HTR-8/SVneo (cell line): ENCODE results near the gene BRCA2.

Experiments used
- DNase-seq: peaks from one replicate; pipeline ENCODE4 v3.0.0; 2011; ENCODE audit warnings: low spot score, mixed read lengths; ENCODE audit not compliant: insufficient read length
- FAIRE-seq: peaks from 2 replicates; lab custom pipeline; 2011; peaks lifted over from hg19 to GRCh38; lab: Jason Lieb, UNC

The BRCA2 gene

DNA sequence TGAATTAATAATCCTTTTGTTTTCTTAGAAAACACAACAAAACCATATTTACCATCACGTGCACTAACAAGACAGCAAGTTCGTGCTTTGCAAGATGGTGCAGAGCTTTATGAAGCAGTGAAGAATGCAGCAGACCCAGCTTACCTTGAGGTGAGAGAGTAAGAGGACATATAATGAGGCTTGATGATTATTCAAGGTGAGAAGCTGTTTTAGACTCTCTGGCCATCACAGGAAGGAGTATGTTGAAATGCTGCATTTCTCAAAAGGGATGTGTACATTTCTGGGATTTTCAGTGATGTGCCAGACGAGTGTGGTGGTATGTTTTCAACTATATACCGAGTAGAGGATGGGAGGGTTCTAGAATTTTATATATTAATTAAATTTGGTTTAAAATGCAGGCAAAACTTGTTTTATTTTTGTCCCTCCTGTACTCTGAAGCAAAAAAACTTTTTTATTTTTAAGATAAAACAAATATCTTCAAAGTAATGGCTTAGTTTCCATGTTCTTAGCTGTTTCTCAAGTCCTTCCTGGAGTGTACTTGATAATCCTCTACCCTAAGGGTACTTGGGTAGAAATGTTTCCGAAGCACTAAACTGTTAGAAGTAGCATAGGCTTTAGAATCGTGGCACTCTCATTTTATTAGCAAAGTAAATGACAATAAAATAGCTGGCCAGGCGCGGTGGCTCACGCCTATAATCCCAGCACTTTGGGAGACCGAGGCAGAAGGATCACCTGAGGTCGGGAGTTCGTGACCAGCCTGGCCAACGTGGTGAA lies 61.5 kb downstream of the BRCA2 start:
- FAIRE-seq (no peak), DNase-seq (no peak)

DNA sequence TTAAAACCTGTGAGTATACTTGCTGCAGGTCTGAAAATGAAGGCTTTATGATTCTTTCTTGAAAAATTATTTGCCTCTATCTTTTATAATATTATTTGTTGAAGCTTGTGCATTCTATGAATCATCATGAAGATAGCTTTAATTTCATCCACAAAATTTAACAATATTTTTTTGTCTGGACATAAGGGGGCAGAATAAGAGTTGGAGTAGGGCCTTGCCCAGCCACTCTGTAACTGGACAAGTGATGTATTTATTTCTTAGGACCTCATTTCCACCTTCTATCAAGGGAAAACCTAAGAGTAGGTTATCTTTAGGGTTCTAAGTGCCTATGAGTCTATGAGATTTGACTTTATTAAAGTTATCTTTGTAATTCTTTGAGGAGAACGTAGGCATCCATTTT lies 62.7 kb downstream of the BRCA2 start:
- FAIRE-seq = no peak
- no peak for DNase-seq

DNA sequence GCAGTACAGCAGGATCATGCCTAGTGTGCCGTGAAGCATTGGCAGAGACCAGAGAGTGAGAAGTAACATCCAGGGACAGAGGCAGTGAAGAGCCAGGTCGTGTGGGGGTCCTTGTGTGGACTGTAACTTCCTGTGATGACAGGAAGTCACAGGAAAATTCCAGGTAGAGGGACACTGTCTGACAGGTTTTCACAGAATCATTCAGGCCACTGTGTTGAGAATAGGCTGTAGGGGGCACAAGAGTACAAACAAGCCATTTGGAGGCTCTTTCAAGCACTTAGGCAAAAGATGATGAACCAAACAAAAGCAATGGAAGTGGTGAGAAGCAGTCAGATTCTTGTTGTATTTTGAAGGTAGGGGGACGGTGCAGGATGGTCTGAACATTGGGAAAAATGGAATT lies 66.2 kb downstream of the BRCA2 start:
- FAIRE-seq = no peak
- peak; percentile 2 for DNase-seq

DNA sequence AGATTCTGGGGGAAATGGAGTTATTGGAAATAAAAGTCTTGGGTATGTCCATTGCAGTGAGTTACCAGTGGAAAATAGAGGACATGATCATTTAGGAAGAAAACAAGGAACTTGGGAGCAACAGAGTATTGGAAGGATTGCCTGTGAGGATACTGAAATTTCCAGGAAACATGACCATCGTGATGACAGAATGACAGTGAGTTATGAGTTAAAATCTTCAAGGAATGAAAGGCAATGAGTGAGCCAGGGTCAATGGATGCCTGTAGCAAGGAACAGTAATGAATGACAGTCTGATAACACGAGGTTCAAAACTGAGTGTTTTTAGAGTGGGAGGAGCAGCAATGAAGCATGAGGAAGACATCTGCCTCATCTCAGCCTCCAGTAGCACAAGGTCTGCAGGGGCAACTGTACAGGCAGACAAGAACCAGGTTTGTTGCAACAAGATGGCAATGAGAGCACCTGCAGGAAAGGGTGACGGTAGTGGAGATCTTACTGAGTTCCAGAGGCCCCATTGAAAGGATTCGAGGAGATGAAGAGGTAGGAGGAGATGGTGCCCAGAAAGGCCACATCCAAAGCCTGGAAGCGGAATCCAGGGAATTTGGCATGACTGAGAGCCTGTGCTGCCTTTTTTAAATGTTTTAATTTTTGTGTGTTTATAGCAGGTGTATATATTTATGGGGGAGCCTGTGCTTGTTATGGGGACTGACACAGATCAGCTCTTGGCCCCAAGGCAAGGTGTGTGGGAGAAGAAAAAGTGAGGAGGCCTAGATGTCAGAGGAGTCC lies 68.7 kb downstream of the BRCA2 start:
- DNase-seq = no peak
- FAIRE-seq = no peak

DNA sequence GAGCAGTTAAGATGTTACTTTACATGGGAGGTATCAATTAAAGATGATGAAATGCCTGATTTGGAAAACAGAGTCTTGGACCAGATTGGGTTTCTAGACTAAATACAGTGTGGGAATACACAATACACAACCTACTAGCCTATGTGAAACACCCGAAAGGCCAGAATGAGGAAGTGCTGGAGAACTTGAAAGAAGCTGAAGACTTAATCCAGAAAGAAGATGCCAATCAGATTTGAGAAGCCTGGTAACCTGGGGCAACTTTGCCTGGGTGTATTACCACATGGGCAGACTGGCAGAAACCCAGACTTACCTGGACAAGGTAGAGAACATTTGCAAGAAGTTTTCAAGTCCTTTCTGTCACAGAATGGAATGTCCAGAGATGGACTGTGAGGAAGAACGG lies 69.4 kb downstream of the BRCA2 start:
- DNase-seq (no peak), FAIRE-seq (no peak)

DNA sequence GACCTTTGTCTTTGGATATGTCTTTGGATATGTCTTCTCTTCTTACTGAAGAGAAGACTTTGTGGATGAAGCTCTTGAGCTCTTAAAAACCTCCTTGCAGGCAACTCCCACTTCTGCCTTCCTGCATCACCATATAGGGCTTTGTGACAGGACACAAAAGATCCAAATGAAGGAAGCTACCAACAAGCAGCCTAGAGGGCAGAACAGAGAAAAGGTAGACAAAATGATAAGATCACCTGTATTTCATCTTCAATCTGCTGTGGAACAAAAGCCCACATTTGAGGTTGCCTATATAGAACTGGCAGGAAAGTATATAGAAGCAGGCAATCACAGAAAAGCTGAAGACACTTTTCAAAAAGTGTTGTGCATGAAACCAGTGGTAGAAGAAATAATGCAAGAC lies 70.1 kb downstream of the BRCA2 start:
- no peak for DNase-seq
- no peak for FAIRE-seq

DNA sequence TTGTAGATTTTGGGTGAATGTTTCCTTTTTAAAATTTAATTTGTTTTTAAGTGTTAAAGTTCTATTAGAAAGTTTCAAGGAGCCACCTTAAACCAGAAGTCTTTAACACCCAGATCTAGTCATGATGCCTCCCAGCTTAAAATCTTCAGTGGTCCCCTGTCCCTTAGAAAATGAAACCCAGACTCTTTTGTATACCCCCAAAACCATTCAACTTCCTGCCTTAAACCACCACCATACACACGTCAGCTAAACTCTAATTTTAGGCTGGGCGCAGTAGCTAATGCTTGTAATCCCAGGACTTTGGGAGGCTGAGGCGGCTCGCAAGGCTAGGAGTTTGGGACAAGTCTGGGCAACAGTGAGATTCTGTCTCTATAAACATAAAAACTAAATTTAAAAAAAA lies 74.7 kb downstream of the BRCA2 start:
- no peak for DNase-seq
- no peak for FAIRE-seq

DNA sequence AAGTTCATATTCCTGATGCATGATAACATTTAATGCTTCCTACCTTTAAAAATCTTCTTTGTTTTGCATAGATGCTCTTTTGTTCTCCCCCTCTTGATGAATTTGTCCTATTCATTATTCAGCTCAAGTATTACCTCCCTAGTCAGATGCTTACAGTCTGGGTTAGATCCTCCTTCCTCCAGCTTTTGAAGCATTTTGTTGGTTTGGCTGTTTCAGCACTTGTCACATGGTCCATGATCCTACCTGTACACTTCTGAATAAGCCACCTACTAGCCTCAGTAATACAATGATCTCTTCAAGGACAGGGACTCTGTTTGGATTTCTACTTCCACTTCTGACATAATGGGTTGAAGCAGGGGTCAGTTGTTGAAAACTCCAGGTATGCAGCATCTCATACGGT lies 75.2 kb downstream of the BRCA2 start:
- DNase-seq = no peak
- no peak for FAIRE-seq

DNA sequence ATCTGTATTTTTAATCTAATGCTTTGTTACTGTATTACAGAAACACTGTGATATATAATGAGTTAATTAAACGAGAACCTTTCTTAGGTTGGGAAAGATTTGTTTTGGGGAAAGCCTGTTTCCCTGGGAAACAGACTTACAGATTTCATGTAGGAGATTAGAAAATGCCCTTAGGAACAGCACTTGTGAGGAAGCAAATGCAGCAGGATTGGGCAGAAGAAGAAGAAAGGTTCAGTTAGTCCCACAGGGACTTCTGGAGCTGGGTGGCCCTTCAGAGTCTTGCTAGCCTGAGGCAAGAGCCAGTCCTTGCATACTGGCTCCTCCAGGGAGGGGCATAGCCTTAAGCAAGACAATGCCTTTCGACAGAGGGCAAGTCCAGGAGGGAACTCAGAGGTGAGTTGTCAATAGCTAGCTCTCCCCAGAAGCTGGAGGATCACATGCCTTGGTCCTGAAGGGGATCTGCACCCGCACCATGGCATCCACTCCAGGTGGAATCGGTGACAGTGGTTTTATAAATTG lies 75.9 kb downstream of the BRCA2 start:
- FAIRE-seq = no peak
- no peak for DNase-seq

DNA sequence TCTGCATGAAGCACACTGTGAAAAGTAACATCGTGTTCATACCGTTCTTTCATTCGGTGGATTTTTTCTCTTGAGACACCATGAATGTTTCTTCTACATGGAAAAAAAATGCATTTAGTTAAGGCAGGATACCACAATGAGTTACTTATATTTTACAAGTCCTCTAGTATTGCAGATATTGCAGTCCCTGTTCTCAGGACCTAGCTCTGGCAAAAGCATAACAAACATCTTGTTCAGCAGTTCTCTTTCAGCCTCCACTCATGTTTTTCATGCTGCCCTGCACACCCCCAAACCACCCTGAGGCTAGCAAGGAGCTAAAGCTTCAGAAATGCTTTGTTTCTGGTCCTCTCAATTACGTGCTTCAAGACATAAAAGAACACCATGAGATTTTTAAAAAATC lies 87.8 kb downstream of the BRCA2 start:
- DNase-seq (no peak), FAIRE-seq (no peak)

DNA sequence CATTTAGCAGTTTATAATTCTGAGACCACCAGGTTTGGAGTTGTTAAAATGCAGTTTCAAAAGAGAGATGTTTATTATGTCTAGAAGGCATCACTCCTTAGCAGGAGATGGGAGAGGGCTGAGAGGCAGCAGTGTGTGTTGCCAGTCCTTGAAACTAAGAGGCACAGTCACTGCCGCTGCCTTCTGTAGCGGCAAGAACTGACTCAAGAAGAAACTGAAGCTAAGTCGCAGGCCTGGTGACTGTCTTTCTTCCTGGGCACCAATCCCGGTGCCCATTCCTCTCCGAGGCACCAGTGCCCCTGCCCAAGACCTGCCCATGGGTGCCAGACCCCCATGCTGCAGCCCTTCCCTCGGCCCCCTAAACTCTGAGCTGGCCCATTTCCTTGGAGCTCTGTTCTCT lies 92.5 kb downstream of the BRCA2 start:
- DNase-seq = no peak
- no peak for FAIRE-seq

DNA sequence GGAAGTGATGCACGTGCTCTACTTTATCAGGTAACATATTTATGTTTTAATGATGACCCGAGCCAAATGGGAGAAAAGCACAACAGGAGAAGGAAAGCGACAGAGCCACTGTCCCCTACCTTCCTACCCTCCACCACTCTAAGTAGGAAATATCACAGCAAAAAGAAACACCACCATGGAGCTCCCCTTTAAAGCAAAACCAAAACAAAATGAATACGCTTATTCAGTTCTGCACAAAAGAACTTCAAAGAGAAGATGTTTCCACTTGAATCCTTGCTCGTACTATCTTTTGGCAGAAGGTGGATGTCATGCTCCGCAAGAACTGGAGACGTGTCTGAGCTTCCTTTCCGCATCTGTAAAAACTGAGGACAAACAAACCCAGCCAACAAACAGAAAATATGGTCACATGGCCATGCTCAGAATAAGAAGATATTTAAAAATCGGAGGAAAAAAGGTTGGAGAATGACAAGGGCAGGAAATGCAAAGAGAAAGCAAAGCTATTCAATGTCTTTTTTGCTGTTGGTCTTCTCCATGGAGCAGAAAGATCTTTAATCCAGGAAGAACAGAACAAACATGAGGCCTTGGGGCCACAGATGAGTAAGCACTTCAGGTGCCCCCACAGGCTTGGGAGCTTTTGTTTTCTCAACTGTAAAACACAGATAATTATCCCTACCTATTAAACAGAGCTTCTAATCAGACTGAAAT lies 93.1 kb downstream of the BRCA2 start:
- DNase-seq = no peak
- no peak for FAIRE-seq

DNA sequence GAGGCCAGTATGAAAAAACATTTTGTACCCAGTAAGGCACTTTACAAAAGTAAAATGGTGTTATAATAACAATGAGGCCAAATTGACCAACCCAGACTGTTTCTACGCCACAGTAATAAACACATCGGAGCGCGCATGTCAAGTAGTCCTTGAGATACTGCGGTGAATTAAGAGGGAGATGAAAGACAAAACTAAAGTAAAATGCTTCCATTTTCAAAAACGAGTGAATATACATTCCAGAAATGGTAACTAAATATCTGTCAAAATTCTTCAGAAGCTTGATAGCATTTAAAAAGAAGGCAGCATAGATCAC lies 93.6 kb downstream of the BRCA2 start:
- DNase-seq = no peak
- FAIRE-seq = no peak

DNA sequence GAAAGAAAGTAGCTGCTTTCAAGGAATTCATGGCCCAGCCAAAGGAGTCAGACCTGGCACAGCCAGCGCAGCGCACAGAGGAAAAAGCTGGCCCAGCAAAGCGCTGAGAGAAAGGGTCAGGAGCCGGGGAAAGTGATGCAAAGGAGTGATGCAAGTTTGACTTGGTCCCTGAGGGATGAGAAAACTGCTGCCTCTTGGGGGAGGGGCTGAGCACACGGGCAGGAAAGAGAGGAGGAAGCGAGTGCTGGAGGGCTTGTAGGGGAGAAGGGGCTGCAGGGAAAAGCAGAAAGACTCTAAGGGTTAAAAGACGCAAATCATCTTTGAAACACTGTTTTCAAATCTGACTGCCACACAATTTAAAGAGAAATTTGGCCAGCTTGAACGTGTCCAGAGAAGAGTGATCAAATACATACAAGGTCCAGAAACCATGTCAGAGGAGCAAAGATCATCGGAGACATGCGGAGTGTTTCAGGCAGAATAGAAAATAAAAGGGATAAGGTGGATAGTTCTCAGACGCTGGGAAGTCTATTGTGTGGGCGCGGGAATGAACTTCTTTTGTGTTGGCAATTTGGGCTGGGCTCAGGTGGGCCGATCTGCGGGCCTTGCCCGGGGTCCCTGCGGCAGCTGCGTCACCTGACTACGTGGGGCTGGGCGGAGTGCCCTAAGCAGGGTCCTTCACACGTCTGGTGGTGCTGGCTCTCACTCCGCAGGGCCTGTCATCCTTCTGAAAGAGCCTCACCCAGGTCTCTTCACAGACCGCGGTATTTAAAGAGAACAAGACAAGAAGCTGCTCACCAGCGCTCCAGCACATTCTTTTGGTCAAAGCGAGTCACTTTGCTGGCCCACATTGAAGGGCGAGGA lies 94.5 kb downstream of the BRCA2 start:
- DNase-seq (no peak), FAIRE-seq (no peak)

DNA sequence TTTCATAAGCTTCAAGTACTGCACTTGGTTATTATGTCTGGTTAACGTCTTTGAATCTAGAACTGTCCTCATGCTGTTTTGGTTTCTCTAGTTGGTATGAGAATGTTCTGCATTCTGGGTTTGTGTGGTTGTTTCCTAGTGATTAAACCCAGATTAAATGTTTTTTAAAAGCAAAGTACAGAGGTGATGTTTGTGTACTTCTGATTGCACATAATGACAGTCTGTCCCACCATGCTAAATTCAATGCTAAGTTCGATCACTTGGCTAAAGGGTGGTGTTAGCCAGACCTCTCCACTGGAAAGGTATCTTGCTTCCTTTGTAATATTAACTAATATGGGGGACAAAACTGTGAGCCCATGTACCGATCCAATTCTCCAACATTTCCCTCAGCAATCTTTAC lies 98.0 kb downstream of the BRCA2 start:
- DNase-seq = no peak
- no peak for FAIRE-seq

DNA sequence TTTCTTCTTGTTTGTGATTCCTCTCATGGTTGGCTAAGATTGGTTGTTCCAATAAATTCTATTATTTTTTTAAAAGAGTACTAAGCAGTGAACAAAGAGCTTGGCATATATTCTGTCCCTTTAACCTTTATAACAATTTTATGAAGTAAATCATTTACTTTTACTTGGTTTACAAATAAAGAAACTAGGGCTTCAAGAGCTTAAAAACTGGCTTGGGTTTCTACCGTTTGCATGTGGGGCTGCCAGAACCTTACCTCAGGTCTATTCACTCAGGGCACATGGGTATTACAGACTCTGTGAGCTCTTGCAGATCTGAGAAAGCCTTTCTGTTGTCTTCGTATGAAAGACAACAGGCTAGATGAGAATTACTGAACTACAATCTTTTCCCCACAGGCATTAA lies 99.3 kb downstream of the BRCA2 start:
- FAIRE-seq (no peak), DNase-seq (no peak)

DNA sequence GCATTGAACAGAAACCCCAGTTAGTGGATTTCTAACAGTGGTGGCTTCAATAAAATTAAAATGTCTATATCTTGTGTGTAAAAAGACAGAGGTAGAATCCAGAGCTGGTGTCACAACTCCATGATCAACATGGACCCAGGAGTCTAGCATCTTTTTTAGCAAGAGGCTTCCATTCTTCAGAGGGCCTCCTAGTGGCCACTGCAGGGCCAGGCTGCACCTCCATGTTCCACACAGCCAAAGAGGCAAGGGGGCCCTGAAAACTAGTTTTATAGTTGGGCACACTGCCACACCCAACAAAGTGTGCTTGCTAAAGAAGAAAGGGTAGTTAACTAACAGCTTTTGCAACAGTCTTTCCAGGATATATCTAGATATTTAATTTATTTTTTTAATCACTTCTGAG lies 99.7 kb downstream of the BRCA2 start:
- FAIRE-seq (no peak), DNase-seq (no peak)

DNA sequence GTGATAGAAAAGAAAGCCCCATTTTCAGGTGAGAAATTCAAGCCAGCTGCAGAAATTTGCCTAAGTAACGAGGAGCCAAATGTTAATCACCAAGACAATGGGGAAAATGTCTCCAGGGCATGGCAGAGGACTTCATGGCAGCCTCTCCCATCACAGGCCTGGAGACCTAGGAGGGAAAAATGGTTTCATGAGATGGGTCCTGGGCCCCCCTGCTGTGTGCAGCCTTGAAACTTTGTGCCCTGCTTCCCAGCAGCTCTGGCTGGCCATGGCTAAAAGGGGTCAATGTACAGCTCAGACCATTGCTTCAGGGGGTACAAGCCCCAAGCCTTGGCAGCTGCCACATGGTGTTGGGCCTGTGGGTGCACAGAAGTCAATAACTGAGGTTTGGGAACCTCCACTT lies 102.7 kb downstream of the BRCA2 start:
- FAIRE-seq (no peak), DNase-seq (no peak)

DNA sequence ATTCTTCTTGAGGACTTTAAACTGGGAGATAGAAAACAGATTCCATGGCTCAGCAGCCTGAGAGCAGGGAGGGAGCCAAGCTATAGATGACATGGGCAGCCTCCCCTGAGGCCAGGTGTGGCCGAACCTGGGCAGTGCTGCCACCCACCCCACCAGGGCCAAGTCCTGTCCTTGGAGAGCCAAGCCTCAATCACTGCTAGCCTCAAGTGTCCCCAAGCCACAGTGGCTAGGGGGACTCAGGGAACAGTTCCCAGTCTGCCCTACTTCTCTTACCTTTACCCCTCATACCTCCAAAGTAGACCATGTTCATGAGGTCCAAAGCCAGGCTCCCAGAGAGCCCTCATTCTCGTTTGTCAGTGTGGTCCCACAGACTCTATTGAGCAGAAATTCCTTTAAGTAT lies 104.6 kb downstream of the BRCA2 start:
- FAIRE-seq = no peak
- DNase-seq = no peak

DNA sequence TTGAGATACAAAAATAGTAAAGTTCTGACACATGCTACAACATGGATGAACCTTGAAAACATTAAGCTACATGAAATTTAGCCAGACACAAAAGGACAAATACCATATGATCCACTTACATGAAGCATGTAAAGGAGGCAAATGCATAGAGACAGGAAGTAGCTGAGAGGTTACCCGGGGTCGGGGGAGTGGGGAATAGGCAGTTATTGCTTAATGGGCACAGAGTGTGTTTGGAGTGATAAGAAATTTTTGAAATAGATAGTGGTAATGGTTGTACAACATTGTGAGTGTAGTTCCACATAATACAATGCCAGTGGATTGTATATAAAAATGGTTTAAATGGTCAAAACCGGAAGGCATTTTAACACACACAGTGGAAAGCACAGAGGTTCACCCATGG lies 108.3 kb downstream of the BRCA2 start:
- FAIRE-seq = no peak
- DNase-seq = no peak
